Stimulated activated CD8-positive, alpha-beta memory T cell treated with anti-CD3 and anti-CD28 coated beads, Interleukin-7, amount 100 ng/mL, for 24 hours (primary cell): Measurements from ENCODE around the gene ELAVL3.
"Not testable (repeated sequence)": the region's sequence is repeated elsewhere in the genome, so short reads cannot be mapped to it uniquely, and the experiment has no call there.

Source experiments
- DNase-seq: peaks from one replicate; pipeline ENCODE4 v3.0.0-alpha.2; 2020; ENCODE audit warnings: low read depth

The ELAVL3 gene

GRCh38 chr19:11486661-11487503 is 6.0 kb upstream of the ELAVL3 start:
- no peak for DNase-seq

GRCh38 chr19:11485245-11485837 is 4.5 kb upstream of the ELAVL3 start:
- no peak for DNase-seq

GRCh38 chr19:11483366-11484111 is 2.7 kb upstream of the ELAVL3 start:
- DNase-seq = no peak

GRCh38 chr19:11482384-11483050 is 1.7 kb upstream of the ELAVL3 start:
- peak; percentile 86 for DNase-seq

GRCh38 chr19:11481534-11482383 is 913 bp upstream of the ELAVL3 start:
- peak; percentile 59 for DNase-seq

GRCh38 chr19:11479898-11480714 is 740 bp downstream of the ELAVL3 start:
- DNase-seq = no peak

GRCh38 chr19:11479090-11479897 is 1.6 kb downstream of the ELAVL3 start:
- DNase-seq = no peak

GRCh38 chr19:11478167-11479089 is 2.4 kb downstream of the ELAVL3 start:
- no peak for DNase-seq

- DNase-seq = no peak
Observed at GRCh38 chr19:11475861-11476260, 5.0 kb downstream of the ELAVL3 start.

- DNase-seq = not testable (repeated sequence)
Observed at GRCh38 chr19:11475343-11475742, 5.5 kb downstream of the ELAVL3 start.

GRCh38 chr19:11473725-11474124 is 7.1 kb downstream of the ELAVL3 start:
- no peak for DNase-seq

- DNase-seq = not testable (repeated sequence)
Observed at GRCh38 chr19:11468266-11468845, 12.5 kb downstream of the ELAVL3 start.

GRCh38 chr19:11465600-11465999 is 15.2 kb downstream of the ELAVL3 start:
- no peak for DNase-seq

- DNase-seq = no peak
Observed at GRCh38 chr19:11464333-11465265, 16.2 kb downstream of the ELAVL3 start.

- DNase-seq = no peak
Observed at GRCh38 chr19:11463391-11463790, 17.5 kb downstream of the ELAVL3 start.

GRCh38 chr19:11461453-11461852 is 19.4 kb downstream of the ELAVL3 start:
- no peak for DNase-seq

- no peak for DNase-seq
Observed at GRCh38 chr19:11460207-11460606, 20.6 kb downstream of the ELAVL3 start.
